CD4-positive, alpha-beta T cell (primary cell): ENCODE measurements around the gene SLC38A5. TPM values are rescaled to one million over a fixed set of nuclear protein-coding genes. Genes with fewer than 3 reads are reported as not detected.

Source experiments
- ATAC-seq: fragments of 200-7000 bp; cut with Tn5 transposase; one replicate; pipeline ENCODE4 v1.10.0; 2022; ENCODE audit warnings: mild to moderate bottlenecking; ENCODE audit not compliant: poor library complexity
- CTCF ChIA-PET: fragments of 350-600 bp; sonication (Branson Sonifier 250); formaldehyde crosslinking; loops from one replicate; lab custom pipeline; 2021; ENCODE audit warnings: antibody characterized with exemption, inconsistent platforms; lab: Charles Lee
- POLR2A ChIA-PET: fragments of 350-600 bp; sonication (Branson Sonifier 250); formaldehyde crosslinking; loops from one replicate; lab custom pipeline; 2021; ENCODE audit warnings: antibody characterized with exemption, inconsistent platforms; lab: Charles Lee
- DNase-seq, 14 experiments: peaks; one replicate each; pipeline ENCODE4 v3.0.0-alpha.2; 2013 to 2020; ENCODE audit warnings: mixed read lengths in 2 of 14
- H3K27ac ChIP-seq, 2 donors: one replicate each; pipeline versions ENCODE4 v1.5.1 to v1.7.0; 2013; ENCODE audit warnings: low read length in 2 of 2, low read depth in 1 of 2, mild to moderate bottlenecking in 1 of 2
- H3K27me3 ChIP-seq, 2 experiments: 1 replicate in 1 of 2; 2 replicates in 1 of 2; pipeline versions ENCODE4 v1.6.1 to v1.7.0; 2013; ENCODE audit warnings: low read length in 2 of 2, control low read depth in 1 of 2, mild to moderate bottlenecking in 1 of 2, moderate library complexity in 1 of 2; ENCODE audit not compliant: insufficient read depth in 2 of 2, control insufficient read depth in 1 of 2
- H3K36me3 ChIP-seq: one replicate; pipeline ENCODE4 v1.6.1; 2013; ENCODE audit warnings: low read length, control low read depth; ENCODE audit not compliant: insufficient read depth
- H3K4me1 ChIP-seq: one replicate; pipeline ENCODE4 v1.6.1; 2013; ENCODE audit warnings: low read length, control low read depth; ENCODE audit not compliant: insufficient read depth
- H3K4me3 ChIP-seq: one replicate; pipeline ENCODE4 v1.5.1; 2013; ENCODE audit warnings: mild to moderate bottlenecking, low read length, moderate library complexity
- H3K9me3 ChIP-seq, 2 experiments: 1 replicate in 1 of 2; 2 replicates in 1 of 2; pipeline versions ENCODE4 v1.6.1 to v1.7.0; 2013; ENCODE audit warnings: low read length in 2 of 2, mild to moderate bottlenecking in 2 of 2, control low read depth in 1 of 2, moderate library complexity in 1 of 2; ENCODE audit not compliant: control insufficient read depth in 1 of 2, insufficient read depth in 1 of 2
- H3K27ac Mint-ChIP-seq: one replicate; pipeline ENCODE4 v1.8.0; 2020; ENCODE audit warnings: mixed read lengths
- H3K27me3 Mint-ChIP-seq: one replicate; pipeline ENCODE4 v1.8.0; 2021; ENCODE audit warnings: mixed read lengths
- H3K36me3 Mint-ChIP-seq: one replicate; pipeline ENCODE4 v1.8.0; 2021; ENCODE audit warnings: low read depth, mixed read lengths
- H3K4me1 Mint-ChIP-seq: one replicate; pipeline ENCODE4 v1.8.0; 2021; ENCODE audit warnings: low read depth, mixed read lengths
- H3K4me3 Mint-ChIP-seq: one replicate; pipeline ENCODE4 v1.8.0; 2020; ENCODE audit warnings: mild to moderate bottlenecking, mixed read lengths
- H3K9me3 Mint-ChIP-seq: one replicate; pipeline ENCODE4 v1.8.0; 2020; ENCODE audit warnings: mixed read lengths
- CTCF ChIP-seq: fragments of 200-600 bp; IDR thresholded peaks from one replicate; pipeline ENCODE4 v1.8.0; 2022; ENCODE audit warnings: antibody characterized with exemption, mild to moderate bottlenecking
- intact Hi-C, 2 experiments: fragments of 100-400 bp; cut with DNase I in 1 of 2; cut with micrococcal nuclease in 1 of 2; formaldehyde crosslinking; loops; one replicate each; pipeline versions ENCODE4 v1.15.1 to v1.9.0; 2023 to 2025; cut with DNase I, micrococcal nuclease
- total RNA-seq, 174 experiments: library from RNA in 2 of 174; stranded (reverse) in 2 of 174; gene quantifications; one replicate each; pipeline ENCODE4 v1.2.3 and lab custom pipeline; 2021 to 2026

The SLC38A5 gene
- total RNA-seq, 2 experiments from 2014 or later = 7.0 to 8.3 TPM

GRCh38 chrX:48459483-48459882 lies 10.6 kb downstream of the SLC38A5 start:
- no peak for ATAC-seq
- no peak for DNase-seq
- Histone ChIP-seq H3K4me1 (no peaks in the 10 kb centered on the region), H3K4me3 (no peak overlapping the region), H3K27me3 (no peaks in the 10 kb centered on the region), H3K27ac (no peak overlapping the region), H3K36me3 (peaks cover 15% of the 10 kb centered on the region), H3K9me3 (no peaks in the 10 kb centered on the region)
- no peaks in the 10 kb centered on the region for H3K4me1 Mint-ChIP-seq
- POLR2A ChIA-PET = no interaction called here
- no peak for TF ChIP-seq CTCF
- intact Hi-C loops = no loop called here
- no peaks in the 10 kb centered on the region for H3K9me3 Mint-ChIP-seq
- CTCF ChIA-PET = no interaction called here
- no peak overlapping the region for H3K27ac Mint-ChIP-seq
- peaks cover 32% of the 10 kb centered on the region for H3K36me3 Mint-ChIP-seq
- H3K4me3 Mint-ChIP-seq = no peak overlapping the region
- H3K27me3 Mint-ChIP-seq = no peaks in the 10 kb centered on the region

- Histone ChIP-seq H3K27ac (no peak overlapping the region), H3K4me3 (no peak overlapping the region), H3K4me1 (no peaks in the 10 kb centered on the region), H3K9me3 (no peaks in the 10 kb centered on the region), H3K27me3 (no peaks in the 10 kb centered on the region), H3K36me3 (peaks cover 12% of the 10 kb centered on the region)
- ChIA-PET CTCF (no interaction called here), POLR2A (interaction anchor here (0.9 kb wide), 1 partner anchor 10 kb away, joined by 3 read pairs; no protein-coding TSS in a partner anchor)
- TF ChIP-seq CTCF = no peak
- H3K4me3 Mint-ChIP-seq = no peak overlapping the region
- ATAC-seq = no peak
- H3K4me1 Mint-ChIP-seq = no peaks in the 10 kb centered on the region
- H3K9me3 Mint-ChIP-seq = no peaks in the 10 kb centered on the region
- peaks cover 26% of the 10 kb centered on the region for H3K36me3 Mint-ChIP-seq
- intact Hi-C loops = no loop called here
- no peak for DNase-seq
- no peak overlapping the region for H3K27ac Mint-ChIP-seq
- H3K27me3 Mint-ChIP-seq = no peaks in the 10 kb centered on the region
These were observed 11.3 kb downstream of the SLC38A5 start for GRCh38 chrX:48458711-48459110.

- H3K27me3 Mint-ChIP-seq = no peaks in the 10 kb centered on the region
- ChIA-PET POLR2A (interaction anchor here (0.7 kb wide), 1 partner anchor 12 kb away, joined by 3 read pairs; no protein-coding TSS in a partner anchor), CTCF (no interaction called here)
- no peaks in the 10 kb centered on the region for H3K9me3 Mint-ChIP-seq
- DNase-seq (no peak), ATAC-seq (no peak)
- Histone ChIP-seq H3K27ac (no peak overlapping the region), H3K4me1 (no peaks in the 10 kb centered on the region), H3K4me3 (no peak overlapping the region), H3K36me3 (peaks cover 12% of the 10 kb centered on the region), H3K27me3 (no peaks in the 10 kb centered on the region), H3K9me3 (no peaks in the 10 kb centered on the region)
- peaks cover 21% of the 10 kb centered on the region for H3K36me3 Mint-ChIP-seq
- H3K4me3 Mint-ChIP-seq = no peak overlapping the region
- H3K27ac Mint-ChIP-seq = no peak overlapping the region
- intact Hi-C loops = no loop called here
- no peak for TF ChIP-seq CTCF
- no peaks in the 10 kb centered on the region for H3K4me1 Mint-ChIP-seq
These were observed 13.3 kb downstream of the SLC38A5 start for GRCh38 chrX:48456628-48457331.
